ENCODE measurements around the gene ROBO3. TPM values are rescaled to one million over a fixed set of nuclear protein-coding genes. Genes with fewer than 3 reads are reported as not detected.

The ROBO3 gene
- total RNA-seq, 1 experiment from 2014 or later: 8.5 TPM

DNA sequence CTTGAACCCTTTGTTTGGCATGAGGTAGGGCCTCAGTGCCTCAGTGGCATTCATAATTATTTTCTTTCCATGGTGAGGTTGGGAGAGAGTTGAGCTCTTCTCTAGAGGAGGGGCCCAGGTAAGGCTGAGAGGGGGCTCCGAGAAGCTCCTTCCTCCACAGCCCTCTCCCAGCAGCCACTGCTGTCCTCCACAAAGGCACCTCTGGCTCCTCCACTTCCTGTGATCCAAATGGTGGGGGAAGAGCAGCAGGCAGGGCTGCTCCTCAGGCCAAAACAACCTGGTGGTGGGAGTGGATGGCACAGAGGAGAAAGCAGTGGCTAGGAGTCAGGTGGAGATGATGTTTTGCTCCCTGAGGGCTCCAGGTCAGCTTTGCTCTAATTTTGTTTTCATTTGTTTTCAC is 19.1 kb downstream of the ROBO3 start:
- H3K9me3 ChIP-seq (replicated peaks): no peaks in the 10 kb centered on the region
- H3K27ac ChIP-seq: no peak overlapping the region
- no peaks in the 10 kb centered on the region for H3K27me3 ChIP-seq (replicated peaks)
- no peak overlapping the region for H3K4me3 ChIP-seq
- no peak for DNase-seq (ENCODE audit: low read depth in 1 of 2, low spot score in 2 of 2)
- H3K4me1 ChIP-seq (replicated peaks): peaks cover 7% of the 10 kb centered on the region; the same call in 1 of the 2 replicates
- H3K36me3 ChIP-seq: no peaks in the 10 kb centered on the region

DNA sequence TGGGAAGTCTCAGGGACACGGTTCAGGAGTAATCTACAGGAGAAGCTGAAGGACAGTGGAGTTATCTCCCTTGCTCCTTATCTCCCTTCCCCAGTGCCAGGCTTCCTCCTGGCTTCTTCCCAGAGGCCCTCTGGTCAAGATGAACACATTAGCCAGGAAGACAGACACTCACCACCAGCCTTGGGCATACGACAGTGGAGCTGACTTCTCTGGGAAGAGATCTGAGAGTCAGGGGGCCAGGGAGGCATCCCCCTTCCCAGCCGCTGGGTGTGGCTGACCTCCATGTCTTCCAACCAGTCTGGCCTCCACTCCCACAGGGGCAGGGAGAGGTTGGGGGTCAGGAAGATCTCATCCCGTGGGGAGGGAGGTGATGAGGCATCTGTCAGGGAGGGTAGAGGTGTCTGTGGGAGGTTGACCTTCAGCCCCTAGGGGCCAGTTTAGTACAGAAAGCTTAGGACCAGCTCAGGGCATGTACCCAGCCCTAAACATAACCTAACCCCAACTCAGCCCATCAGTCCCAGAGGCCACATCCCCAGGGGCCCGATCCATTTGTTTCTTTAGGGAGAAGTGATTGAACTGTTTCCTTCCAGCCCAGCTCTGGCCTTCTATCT is 19.7 kb downstream of the ROBO3 start:
- DNase-seq (ENCODE audit: low read depth in 1 of 2, low spot score in 2 of 2): no peak
- no peaks in the 10 kb centered on the region for H3K27me3 ChIP-seq (replicated peaks)
- no peaks in the 10 kb centered on the region for H3K36me3 ChIP-seq
- H3K27ac ChIP-seq: no peak overlapping the region
- H3K4me1 ChIP-seq (replicated peaks): peaks cover 7% of the 10 kb centered on the region; the same call in 1 of the 2 replicates
- H3K9me3 ChIP-seq (replicated peaks): no peaks in the 10 kb centered on the region
- no peak overlapping the region for H3K4me3 ChIP-seq

DNA sequence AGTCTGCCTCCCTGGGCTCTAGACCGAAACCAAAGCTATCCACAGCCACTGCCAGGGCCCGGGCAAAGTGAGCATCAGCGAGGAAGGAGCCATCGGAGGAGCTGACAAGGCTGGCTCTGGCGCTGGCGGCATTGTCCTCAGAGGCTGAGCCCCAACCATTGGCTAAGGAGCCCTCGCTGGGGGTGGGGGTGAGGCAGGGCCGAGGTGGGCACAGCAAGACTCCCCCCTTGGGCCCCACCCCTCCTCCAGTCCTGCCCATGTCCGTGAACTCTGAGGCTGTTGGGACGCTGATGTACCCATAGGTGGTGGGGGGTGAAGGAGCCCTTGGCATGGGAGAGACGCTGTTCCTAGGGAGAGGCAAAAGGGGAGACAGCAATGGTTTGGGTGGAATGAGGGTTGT is 21.2 kb downstream of the ROBO3 start:
- H3K27me3 ChIP-seq (replicated peaks): no peaks in the 10 kb centered on the region
- no peak for DNase-seq (ENCODE audit: low read depth in 1 of 2, low spot score in 2 of 2)
- H3K9me3 ChIP-seq (replicated peaks): no peaks in the 10 kb centered on the region
- H3K36me3 ChIP-seq: no peaks in the 10 kb centered on the region
- no peak overlapping the region for H3K4me3 ChIP-seq
- H3K27ac ChIP-seq: no peak overlapping the region
- H3K4me1 ChIP-seq (replicated peaks): peaks cover 7% of the 10 kb centered on the region; the same call in 1 of the 2 replicates

DNA sequence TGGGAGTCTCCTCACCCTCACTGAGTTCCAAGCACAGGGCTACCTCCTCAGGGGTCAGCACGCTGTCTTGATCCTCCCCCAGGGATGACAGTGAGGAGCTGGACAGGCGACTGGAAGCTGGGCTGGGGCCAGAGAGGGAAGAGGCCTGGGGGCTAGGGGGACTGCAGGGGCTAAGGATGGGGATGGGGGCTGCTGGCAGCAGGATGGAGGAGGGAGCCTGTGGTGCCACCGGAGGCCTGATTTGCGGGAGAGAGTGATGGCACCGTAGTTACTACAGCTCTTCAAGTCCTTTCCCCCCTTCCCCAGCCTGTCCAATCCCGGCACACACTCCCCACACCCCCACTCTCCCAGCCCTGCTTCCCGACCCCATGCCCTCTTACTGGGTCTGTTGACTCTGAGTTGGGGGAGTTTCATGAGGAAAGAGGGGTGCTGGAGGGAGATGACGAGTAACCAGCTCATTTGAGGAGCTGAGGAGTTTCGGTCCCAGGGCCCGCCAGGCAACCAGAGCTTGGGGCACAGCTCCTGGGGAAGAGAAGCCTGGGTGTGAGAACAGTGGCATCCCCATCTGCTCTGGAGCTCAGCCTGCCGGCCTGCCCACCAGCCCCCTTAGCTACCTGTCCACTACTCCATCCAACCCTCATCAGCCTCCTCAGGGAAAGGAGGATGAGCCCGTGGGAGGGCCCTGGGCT is 21.9 kb downstream of the ROBO3 start:
- no peaks in the 10 kb centered on the region for H3K9me3 ChIP-seq (replicated peaks)

DNA sequence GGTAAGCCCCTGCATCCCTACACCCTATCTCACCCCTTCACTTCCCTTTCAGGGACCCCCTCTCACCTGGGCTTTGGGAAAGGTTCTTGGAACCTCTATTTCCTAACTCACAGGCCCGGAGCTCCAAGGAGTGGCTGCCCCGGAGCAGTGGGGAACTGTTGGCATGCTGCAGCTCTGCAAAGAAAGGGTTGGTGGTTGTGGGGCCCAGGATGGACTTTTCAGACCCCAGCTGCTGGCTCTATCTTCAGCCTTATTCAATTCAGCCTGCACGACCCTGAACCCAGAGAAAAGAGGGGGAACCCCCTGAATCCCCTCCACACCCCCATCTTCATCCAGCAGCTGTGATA is 22.4 kb downstream of the ROBO3 start:
- peaks cover 2% of the 10 kb centered on the region; the same call in 1 of the 2 replicates for H3K4me1 ChIP-seq (replicated peaks)

More for the DNA sequence above, 21.9 kb downstream of the ROBO3 start:
- H3K27ac ChIP-seq: no peak overlapping the region
- no peak overlapping the region for H3K4me3 ChIP-seq
- H3K36me3 ChIP-seq: no peaks in the 10 kb centered on the region
- H3K4me1 ChIP-seq (replicated peaks): peaks cover 7% of the 10 kb centered on the region; the same call in 1 of the 2 replicates
- no peaks in the 10 kb centered on the region for H3K27me3 ChIP-seq (replicated peaks)
- DNase-seq (ENCODE audit: low read depth in 1 of 2, low spot score in 2 of 2): no peak

DNA sequence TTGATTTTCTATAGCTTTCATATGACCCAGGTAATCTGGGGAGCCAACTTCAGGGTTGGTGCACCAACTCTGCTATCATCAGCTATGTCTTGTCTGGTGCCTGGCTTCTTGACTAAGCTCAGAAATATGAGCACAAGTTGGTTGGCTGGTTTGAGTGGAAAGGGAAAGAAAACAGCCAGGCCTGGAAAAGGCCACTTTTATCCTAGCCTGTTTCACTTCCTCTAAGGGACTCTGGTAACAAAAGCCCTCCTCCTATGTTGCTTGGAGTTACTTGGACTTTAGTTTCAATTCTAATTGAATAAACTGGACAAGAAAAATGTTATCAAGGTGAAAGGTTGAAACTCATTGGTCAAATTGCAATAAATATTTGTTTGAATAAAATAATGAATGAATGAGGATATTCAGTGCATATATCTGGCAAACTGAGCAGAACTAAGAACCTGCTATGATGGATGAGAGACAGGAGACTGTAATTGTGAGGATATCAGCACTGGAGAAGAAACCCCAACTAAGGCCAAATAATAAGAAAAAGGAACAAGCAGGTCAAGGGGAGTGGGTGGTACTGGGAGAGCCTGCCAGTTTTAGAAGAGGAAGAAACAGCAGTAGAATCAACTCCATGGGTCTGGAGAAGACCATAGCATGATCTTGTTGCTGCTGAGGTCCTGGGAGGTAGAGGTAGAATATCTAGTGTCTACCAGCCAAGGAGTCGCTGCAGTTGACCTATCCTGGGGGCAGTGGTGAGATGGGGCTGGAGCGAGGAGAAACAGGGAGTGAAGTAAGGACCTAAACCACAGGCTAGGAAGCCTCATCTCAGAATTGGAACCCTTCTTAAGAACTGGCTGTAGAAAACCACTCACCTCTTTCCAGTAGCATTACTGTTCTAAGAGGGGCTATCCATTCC is 24.2 kb downstream of the ROBO3 start:
- H3K4me3 ChIP-seq: no peak overlapping the region
- H3K4me1 ChIP-seq (replicated peaks): no peaks in the 10 kb centered on the region
- H3K36me3 ChIP-seq: no peaks in the 10 kb centered on the region
- no peaks in the 10 kb centered on the region for H3K27me3 ChIP-seq (replicated peaks)
- H3K27ac ChIP-seq: no peak overlapping the region
- DNase-seq (ENCODE audit: low read depth in 1 of 2, low spot score in 2 of 2): no peak
- H3K9me3 ChIP-seq (replicated peaks): no peaks in the 10 kb centered on the region

More for the DNA sequence above, 22.4 kb downstream of the ROBO3 start:
- no peaks in the 10 kb centered on the region for H3K36me3 ChIP-seq
- H3K27me3 ChIP-seq (replicated peaks): no peaks in the 10 kb centered on the region
- no peaks in the 10 kb centered on the region for H3K9me3 ChIP-seq (replicated peaks)
- no peak overlapping the region for H3K4me3 ChIP-seq
- DNase-seq (ENCODE audit: low read depth in 1 of 2, low spot score in 2 of 2): no peak
- no peak overlapping the region for H3K27ac ChIP-seq

DNA sequence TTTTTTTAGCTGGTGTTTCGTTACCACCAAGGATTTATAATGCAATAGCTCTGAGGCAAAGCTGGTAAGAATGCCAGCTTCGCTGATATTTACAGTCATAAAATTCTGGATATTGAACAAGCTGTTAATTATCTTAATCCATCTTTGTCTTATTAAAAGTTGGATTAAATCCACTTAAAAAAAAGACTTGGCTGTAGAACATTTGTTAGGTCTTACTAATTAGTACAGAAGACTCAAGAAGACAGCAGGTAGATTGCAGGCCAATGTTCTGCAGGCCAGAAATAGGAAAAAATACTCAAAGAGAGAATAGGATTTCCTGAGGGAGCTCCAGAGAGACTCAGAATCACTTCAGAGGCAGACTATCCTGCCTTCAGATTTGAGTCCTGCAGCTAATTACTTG is 24.9 kb downstream of the ROBO3 start:
- H3K9me3 ChIP-seq (replicated peaks): no peaks in the 10 kb centered on the region
- H3K4me3 ChIP-seq: no peak overlapping the region
- no peak for DNase-seq (ENCODE audit: low read depth in 1 of 2, low spot score in 2 of 2)
- no peaks in the 10 kb centered on the region for H3K36me3 ChIP-seq
- H3K27ac ChIP-seq: no peak overlapping the region
- no peaks in the 10 kb centered on the region for H3K27me3 ChIP-seq (replicated peaks)
- H3K4me1 ChIP-seq (replicated peaks): no peaks in the 10 kb centered on the region

DNA sequence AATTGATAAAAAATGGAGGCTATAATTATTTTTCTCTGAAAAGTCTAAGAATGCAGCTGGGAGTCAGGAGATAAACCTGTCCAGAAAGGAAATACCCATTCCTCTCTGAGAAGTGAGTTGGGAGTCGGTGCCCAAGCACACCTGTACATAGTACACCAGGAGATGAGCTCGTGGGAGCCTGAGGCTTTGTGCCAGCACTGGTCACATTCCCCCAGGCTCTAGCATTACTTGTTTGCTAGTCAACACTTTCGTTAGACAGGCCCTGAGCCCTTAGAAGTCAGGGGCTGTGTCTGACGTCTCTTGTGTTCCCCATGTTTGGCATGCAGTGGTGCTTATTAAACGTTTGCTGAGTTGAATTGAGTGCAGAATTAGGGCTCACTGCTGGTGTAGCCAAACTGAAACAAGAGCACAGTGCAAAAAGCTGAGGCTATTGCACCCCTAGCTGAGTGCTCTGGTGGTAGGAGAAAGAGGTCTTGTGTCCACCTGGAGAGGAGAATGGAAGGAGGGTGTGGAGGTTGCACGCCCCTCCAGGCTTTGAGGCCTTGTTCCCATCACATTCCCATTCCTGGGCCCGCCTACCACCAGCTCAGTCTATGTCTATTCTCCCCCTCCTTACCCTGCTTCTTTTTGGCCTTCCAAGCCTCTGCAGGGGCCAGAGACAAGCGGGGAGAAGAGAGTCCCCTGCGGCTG is 25.6 kb downstream of the ROBO3 start:
- Histone ChIP-seq H3K4me3 (no peak overlapping the region), H3K4me1 (replicated peaks) (peaks cover 1% of the 10 kb centered on the region), H3K27ac (no peak overlapping the region), H3K27me3 (replicated peaks) (no peaks in the 10 kb centered on the region), H3K36me3 (no peaks in the 10 kb centered on the region), H3K9me3 (replicated peaks) (no peaks in the 10 kb centered on the region)
- DNase-seq (ENCODE audit: low read depth in 1 of 2, low spot score in 2 of 2): no peak

DNA sequence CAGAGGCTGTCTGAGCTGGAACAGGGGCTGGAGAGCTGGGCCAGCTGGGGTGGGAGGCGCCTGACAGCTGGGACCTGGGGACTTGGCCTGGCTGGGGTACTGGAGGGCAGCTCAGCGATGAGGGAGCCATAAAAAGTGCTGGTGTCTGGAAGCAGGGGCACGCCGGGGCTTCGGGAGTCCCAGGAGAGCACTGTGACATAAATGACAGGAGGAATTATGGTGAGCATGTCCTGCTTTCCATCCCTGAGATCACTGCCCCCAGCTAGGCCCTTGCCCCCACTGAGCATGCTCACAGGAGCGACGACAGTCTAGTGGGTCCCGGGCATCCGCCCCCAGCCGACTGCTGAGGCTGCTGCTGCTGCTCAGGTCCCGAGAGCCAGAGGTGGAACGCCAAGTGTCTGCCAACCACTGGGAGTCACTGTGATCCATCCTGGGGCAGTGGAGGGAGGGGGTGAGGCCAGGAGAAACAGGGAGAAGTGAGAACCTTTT is 26.2 kb downstream of the ROBO3 start:
- Histone ChIP-seq H3K4me1 (replicated peaks) (peaks cover 7% of the 10 kb centered on the region), H3K4me3 (no peak overlapping the region), H3K9me3 (replicated peaks) (no peaks in the 10 kb centered on the region), H3K27me3 (replicated peaks) (no peaks in the 10 kb centered on the region), H3K36me3 (no peaks in the 10 kb centered on the region), H3K27ac (no peak overlapping the region)
- DNase-seq (ENCODE audit: low read depth in 1 of 2, low spot score in 2 of 2): no peak

DNA sequence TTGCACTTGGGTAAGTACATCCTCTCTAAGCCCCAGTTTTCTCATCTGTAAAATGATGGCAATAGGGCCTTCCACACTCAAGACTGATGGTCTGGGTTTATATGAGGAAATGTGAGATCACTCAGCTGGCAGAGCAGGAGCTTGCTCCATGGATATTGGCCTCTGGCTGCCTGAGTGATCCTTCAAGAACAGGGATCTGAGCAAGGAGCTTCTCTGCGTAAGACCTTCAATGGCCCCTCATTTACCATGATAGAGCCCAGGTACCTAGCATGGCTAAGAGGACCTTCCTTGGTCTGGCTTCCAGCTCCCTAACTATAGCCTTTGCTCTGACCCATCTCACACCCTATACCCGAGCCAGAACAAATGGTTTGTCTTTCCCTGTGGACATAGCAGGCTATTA is 26.9 kb downstream of the ROBO3 start:
- Histone ChIP-seq H3K36me3 (no peaks in the 10 kb centered on the region), H3K27ac (no peak overlapping the region), H3K4me3 (no peak overlapping the region), H3K9me3 (replicated peaks) (no peaks in the 10 kb centered on the region), H3K4me1 (replicated peaks) (peaks cover 14% of the 10 kb centered on the region), H3K27me3 (replicated peaks) (no peaks in the 10 kb centered on the region)
- DNase-seq (ENCODE audit: low read depth in 1 of 2, low spot score in 2 of 2): no peak

DNA sequence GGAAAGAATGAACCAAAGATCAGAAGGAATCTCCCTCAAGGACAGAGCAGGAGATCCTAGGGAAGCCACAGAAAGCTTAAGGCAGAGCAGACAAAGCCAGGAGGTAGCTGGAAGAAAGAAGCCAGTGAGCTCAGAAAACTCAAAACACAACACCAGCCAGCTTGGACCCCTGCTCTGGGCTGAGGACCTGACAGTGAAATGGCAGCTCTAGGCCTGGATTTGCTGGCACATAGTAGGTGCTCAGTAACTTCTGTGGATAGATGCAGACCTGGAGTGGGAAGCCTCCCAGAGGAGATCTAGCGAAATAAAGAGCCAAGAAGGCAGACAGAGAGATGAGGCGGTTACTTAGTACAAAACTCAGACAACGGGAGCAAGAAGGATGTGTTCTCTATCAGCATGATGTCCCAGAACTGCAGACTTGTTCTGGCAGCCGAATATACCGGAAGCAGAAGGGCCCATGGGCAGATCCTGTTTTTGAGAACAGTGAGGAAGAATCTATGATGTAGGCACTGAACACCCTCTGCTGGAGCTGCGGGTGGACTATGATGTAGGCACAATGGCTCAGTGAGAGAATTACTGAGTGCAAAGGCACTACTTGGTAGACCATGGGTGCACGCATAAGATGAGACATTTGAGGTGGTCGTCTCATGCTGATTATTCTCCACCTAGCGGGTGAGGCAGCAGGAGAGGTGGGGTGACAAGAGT is 27.7 kb downstream of the ROBO3 start:
- H3K27ac ChIP-seq: no peak overlapping the region
- peaks cover 22% of the 10 kb centered on the region for H3K4me1 ChIP-seq (replicated peaks)
- no peaks in the 10 kb centered on the region for H3K27me3 ChIP-seq (replicated peaks)
- H3K4me3 ChIP-seq: no peak overlapping the region
- no peaks in the 10 kb centered on the region for H3K36me3 ChIP-seq
- no peaks in the 10 kb centered on the region for H3K9me3 ChIP-seq (replicated peaks)
- no peak for DNase-seq (ENCODE audit: low read depth in 1 of 2, low spot score in 2 of 2)

DNA sequence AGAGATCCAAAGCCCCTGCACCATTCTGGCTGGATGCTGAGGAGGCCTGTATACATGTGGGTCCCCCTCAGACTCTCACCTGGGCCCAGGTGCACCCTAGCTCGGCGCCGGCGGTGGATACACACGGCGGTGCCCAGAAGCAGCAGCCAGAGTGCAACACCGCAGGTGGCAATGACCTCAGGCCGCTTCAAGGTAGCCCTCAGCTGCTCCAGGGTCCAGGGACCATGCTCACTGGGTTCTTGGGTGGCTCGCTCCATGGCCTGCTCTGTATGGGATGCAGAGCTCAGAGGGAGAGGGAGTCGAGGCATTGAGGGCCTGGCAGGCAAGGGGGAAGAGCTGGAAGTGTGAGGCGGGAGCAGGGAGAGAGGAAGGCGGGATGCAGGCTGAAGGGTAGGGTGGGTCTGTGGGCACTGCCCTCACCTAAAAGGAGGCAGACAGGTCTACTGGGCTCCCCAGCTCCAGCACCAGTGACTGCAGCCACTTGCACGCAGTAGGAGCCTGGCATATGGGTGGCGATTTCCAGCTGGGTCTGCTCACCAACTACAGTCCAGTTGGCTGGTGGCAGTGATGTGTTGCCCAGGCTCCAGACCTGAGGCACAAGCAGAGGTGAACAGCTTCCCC is 28.7 kb downstream of the ROBO3 start:
- H3K27ac ChIP-seq: no peak overlapping the region
- H3K36me3 ChIP-seq: no peaks in the 10 kb centered on the region
- no peaks in the 10 kb centered on the region for H3K27me3 ChIP-seq (replicated peaks)
- no peak overlapping the region for H3K4me3 ChIP-seq
- DNase-seq (ENCODE audit: low read depth in 1 of 2, low spot score in 2 of 2): no peak
- H3K9me3 ChIP-seq (replicated peaks): no peaks in the 10 kb centered on the region
- peaks cover 32% of the 10 kb centered on the region for H3K4me1 ChIP-seq (replicated peaks)

Data from SJSA1 (cell line).